HG03280 (cell line): ENCODE measurements around the gene AOPEP.

Experiments used
- ATAC-seq: cut with Tn5 transposase; IDR thresholded peaks from one replicate; pipeline ENCODE4 v1.9.1; 2021; ENCODE audit warnings: mild to moderate bottlenecking, moderate library complexity; ENCODE audit not compliant: unreplicated experiment

Gene AOPEP

GRCh38 chr9:94760010-94760409, 33.5 kb downstream of the AOPEP start:
- ATAC-seq: no peak

- no peak for ATAC-seq
Observed at GRCh38 chr9:94760660-94761059, 34.2 kb downstream of the AOPEP start.

GRCh38 chr9:94761481-94761880, 35.0 kb downstream of the AOPEP start:
- ATAC-seq: no peak

- no peak for ATAC-seq
Observed at GRCh38 chr9:94767331-94768072, 41.0 kb downstream of the AOPEP start.

DNA sequence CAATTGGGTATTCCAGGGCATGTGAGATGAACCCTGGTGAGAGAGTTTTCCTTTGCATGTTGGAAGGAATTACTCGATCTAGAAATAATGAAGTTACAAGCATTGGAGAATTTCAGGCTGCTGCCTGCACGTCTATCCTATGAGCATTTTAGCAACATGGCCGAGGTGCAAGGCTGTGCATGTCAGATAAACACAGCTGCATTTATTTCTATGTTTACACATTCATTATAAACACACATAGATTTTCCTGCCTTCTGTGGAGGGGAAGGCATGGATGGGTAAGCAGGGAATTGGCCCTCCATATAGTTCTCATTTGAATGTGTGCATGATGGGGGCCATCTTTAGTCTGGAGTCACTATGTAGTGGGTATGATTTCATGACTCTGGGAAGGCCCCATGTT, 42.3 kb downstream of the AOPEP start:
- ATAC-seq: no peak

GRCh38 chr9:94770334-94770733, 43.8 kb downstream of the AOPEP start:
- ATAC-seq: no peak

DNA sequence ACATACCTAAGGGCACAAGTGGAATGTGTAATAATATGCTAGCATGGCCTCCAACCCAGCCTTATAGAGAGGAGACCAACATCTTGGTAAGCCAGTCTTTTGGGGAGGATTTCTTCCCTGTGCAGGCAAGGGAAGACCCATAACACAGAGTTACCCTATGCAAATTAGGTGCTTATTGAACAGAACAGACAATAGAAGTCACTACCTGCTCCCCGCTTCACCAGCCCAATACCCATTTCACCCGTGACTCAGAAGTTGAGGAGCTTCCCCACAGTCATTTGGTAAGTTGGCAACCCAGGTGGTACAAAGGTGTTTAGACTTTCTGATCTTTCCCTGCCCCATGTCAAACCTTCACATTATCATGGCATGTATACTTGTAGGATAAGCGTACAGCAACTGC, 44.6 kb downstream of the AOPEP start:
- no peak for ATAC-seq

DNA sequence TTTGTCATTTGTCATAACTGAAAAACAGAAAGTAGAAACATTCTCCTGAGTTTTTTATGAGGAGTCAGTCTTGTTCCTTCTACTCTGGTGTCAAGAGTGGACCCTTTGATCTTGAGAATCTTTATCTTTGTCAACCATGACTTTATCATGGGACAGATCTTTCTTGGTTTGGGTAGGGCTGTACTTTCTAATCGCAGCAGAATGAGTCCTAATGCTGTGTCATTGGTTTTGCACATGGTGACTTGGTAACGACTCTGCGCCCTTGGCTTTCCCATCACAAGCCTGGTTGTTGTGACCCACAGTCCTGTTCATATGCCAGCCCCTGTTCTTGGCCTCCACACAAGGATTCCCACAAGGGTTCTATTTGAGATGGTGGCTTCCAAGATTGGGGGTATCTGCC, 45.6 kb downstream of the AOPEP start:
- no peak for ATAC-seq

GRCh38 chr9:94772639-94773303, 46.3 kb downstream of the AOPEP start:
- ATAC-seq: no peak

DNA sequence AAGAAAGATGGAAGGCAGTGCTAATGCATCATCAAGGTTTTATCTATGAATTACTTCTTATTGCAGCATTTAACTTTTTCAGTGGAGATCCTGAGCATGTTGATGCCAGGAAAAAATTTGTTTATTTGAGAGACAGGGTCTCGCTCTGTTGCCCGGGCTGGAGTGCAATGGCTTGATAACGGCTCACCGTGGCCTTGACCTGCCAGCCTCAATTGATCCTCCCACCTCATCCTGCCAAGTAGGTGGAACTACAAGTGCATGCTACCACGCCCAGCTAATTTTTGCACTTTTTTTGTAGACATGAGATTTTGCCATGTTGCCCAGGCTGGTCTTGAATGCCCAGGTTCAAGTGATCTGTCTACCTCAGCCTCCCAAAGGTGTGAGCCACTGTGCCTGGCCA, 47.2 kb downstream of the AOPEP start:
- no peak for ATAC-seq

- ATAC-seq: no peak
Observed at GRCh38 chr9:94778013-94778412, 51.5 kb downstream of the AOPEP start.

DNA sequence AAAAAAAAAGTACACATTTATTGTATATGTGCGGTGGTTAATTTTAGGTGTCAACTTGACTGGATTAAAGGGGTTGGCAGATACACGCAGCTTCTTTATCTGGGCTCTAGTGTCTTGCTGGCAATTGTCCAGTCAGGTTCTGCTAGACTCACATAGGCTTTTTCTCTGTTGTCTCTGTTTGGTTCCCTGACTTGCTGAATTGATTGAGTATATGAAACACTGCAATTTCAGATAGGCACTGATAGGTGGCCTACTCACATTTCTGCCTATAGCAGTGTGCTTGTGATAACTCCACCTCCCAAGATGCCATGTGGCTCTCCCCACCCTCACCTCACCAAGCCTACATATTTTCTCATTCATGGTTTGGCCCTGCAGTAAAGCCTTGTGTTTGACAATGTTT, 52.5 kb downstream of the AOPEP start:
- no peak for ATAC-seq

DNA sequence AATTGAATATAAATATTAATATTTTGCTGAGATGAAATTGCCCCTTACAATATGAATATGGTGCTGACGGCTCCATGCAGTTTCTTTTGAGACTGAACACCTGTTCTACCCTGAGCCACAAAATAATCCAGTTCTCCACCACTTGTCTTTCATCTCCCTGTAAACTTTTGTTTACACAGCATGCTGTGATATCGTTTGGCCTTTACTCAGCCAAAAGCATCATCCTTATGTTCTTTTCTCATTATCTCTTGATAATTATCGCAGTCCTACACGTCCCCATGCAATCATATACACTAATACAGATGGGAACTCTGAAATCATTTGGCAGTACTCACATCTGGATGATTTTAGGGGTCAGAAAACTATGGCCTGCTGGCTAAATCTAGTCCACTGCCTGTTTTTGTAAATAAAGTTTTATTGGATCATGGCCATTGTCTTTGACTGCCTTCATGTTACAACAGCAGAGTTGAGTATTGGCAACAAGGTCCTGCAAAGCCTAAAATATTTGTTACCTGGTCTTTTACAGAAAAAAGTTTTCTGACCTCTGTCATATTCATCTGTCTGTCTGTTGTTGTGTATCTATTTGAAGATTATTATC, 53.3 kb downstream of the AOPEP start:
- no peak for ATAC-seq

DNA sequence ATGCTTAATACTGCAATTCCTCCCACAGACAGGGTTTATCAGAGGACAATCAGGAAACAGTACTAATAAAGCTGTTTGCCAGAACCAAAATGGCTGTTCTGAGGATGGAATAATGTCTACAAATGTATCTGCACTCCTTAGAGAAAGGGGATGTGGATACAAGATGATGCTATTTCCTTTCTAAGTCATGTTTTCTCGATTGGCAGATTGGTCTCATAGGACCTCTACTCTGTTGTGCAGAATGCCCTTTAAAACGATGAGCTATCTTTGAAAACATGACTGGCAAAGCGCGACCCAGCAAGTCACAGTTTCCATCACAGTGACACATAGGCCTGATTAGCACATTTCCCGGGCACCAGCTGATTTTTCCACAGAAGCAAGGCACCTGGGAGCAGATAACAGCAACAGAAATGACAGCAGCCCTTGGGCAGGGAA, 54.0 kb downstream of the AOPEP start:
- no peak for ATAC-seq

GRCh38 chr9:94782355-94783101, 56.0 kb downstream of the AOPEP start:
- no peak for ATAC-seq

DNA sequence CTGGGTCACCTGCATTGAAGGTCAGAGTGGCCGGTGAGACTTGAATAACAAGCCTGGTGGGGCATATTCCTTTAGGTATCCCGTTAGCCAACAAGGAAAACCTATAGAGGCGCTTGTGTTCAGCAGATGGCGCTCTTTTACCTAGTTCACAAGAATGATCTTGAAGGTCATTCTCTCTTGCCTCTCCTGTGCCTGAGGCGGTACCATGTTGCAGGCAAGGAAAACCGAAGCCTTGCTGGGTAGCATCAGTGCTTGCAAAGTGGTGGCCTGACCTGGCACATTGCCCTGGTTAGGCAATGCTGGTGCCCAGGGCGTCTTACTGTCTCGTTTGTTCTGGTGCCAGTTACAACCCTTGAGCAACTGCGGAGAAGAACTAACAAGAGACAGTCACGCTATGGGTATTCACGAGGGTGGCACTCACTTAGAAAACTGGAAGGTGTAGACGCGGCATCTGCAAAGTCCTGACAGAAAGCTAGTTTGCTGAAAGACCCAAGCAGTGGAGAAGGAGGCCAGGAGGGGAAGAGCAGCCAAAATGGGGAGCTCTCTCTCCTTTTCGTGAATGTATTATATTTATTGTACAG, 56.7 kb downstream of the AOPEP start:
- no peak for ATAC-seq

DNA sequence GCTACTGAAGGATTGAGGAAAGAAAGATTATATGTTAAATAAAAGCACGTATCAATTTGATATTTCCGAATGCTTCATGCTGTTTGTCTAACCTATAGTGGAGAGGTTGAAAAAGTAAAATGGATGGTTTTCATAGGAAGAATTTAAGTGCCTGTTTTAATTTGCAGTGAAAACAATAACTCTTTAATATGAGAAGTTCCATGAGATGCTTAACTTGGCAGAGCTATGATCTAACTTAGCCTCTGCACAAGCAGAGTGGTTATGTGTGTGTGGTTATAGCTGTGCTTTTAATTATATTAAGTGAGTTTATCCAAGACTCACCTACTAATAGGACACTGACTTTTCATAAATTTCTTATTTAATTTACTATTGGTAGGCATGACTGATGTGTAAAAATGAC, 57.4 kb downstream of the AOPEP start:
- ATAC-seq: no peak

- no peak for ATAC-seq
Observed at GRCh38 chr9:94785215-94786169, 59.0 kb downstream of the AOPEP start.

GRCh38 chr9:94786586-94786985, 60.1 kb downstream of the AOPEP start:
- no peak for ATAC-seq

GRCh38 chr9:94787266-94787665, 60.8 kb downstream of the AOPEP start:
- no peak for ATAC-seq
